ENCODE measurements around the gene TADA3. TPM values are rescaled to one million over a fixed set of nuclear protein-coding genes. Genes with fewer than 3 reads are reported as not detected.

TADA3 gene
- total RNA-seq, 4 donors from 2014 or later, result 53.7 to 504 (median 92.0) TPM

GRCh38 chr3:9837701-9838582 lies 45.7 kb upstream of the TADA3 start:
- no peak for DNase-seq

GRCh38 chr3:9834520-9835380 lies 42.5 kb upstream of the TADA3 start:
- Histone ChIP-seq H3K4me3 (no peak overlapping the region), H3K36me3 (no peaks in the 10 kb centered on the region), H3K27me3 (no peaks in the 10 kb centered on the region), H3K4me1 (no peaks in the 10 kb centered on the region), H3K27ac (no peak overlapping the region), H3K9me3 (no peaks in the 10 kb centered on the region)
- TF ChIP-seq CTCF (IDR thresholded peaks at IDR 0.05) (no peak), POLR2A (IDR thresholded peaks at IDR 0.05) (no peak), POLR2AphosphoS5 (IDR thresholded peaks at IDR 0.05) (no peak), EP300 (IDR thresholded peaks at IDR 0.05; ENCODE audit: low read depth) (no peak)
- intact Hi-C loops (cut with DNase I; ENCODE audit: low total_unique reads), result no loop called here
- in situ Hi-C loops (cut with MboI; ENCODE audit: low pct_ligation_motif_present in 1 of 4, low pct_unique_long_range_greater_than_20kb in 1 of 4, low sequenced_read_pairs in 3 of 4), result no loop called here
- WGBS, 2 donors (ENCODE audit: low coverage in 1 of 2), result 85% methylated on average over 18 of the region's 18 CpGs; no CpG with 5 or more reads in 1 of the 2 donors
- no peak for DNase-seq

More at GRCh38 chr3:9837701-9838582, 45.7 kb upstream of the TADA3 start:
- no peak overlapping the region for H3K27ac ChIP-seq
- H3K4me1 ChIP-seq, result peaks cover 0 to 7% (median 5%) of the 10 kb centered on the region in 4 donors
- intact Hi-C loops (cut with DNase I; ENCODE audit: low total_unique reads), result no loop called here
- no peaks in the 10 kb centered on the region for H3K27me3 ChIP-seq
- H3K4me3 ChIP-seq, result no peak overlapping the region
- TF ChIP-seq POLR2AphosphoS5 (IDR thresholded peaks at IDR 0.05) (no peak), CTCF (IDR thresholded peaks at IDR 0.05) (no peak), POLR2A (IDR thresholded peaks at IDR 0.05) (no peak), EP300 (IDR thresholded peaks at IDR 0.05; ENCODE audit: low read depth) (no peak)
- no peaks in the 10 kb centered on the region for H3K9me3 ChIP-seq
- WGBS, 2 donors (ENCODE audit: low coverage in 1 of 2), result 93% methylated on average over 12 of the region's 12 CpGs; no CpG with 5 or more reads in 1 of the 2 donors
- in situ Hi-C loops (cut with MboI; ENCODE audit: low pct_ligation_motif_present in 1 of 4, low pct_unique_long_range_greater_than_20kb in 1 of 4, low sequenced_read_pairs in 3 of 4), result no loop called here
- H3K36me3 ChIP-seq, result peaks cover 0 to 18% (median 2%) of the 10 kb centered on the region in 4 donors

- no peaks in the 10 kb centered on the region for H3K9me3 ChIP-seq
- intact Hi-C loops (cut with DNase I; ENCODE audit: low total_unique reads), result no loop called here
- H3K36me3 ChIP-seq, result no peaks in the 10 kb centered on the region
- no peak overlapping the region for H3K27ac ChIP-seq
- H3K4me1 ChIP-seq, result no peaks in the 10 kb centered on the region
- TF ChIP-seq CTCF (IDR thresholded peaks at IDR 0.05) (no peak), POLR2AphosphoS5 (IDR thresholded peaks at IDR 0.05) (no peak), POLR2A (IDR thresholded peaks at IDR 0.05) (no peak), EP300 (IDR thresholded peaks at IDR 0.05; ENCODE audit: low read depth) (no peak)
- DNase-seq, result no peak
- in situ Hi-C loops (cut with MboI; ENCODE audit: low pct_ligation_motif_present in 1 of 4, low pct_unique_long_range_greater_than_20kb in 1 of 4, low sequenced_read_pairs in 3 of 4), result no loop called here
- no peak overlapping the region for H3K4me3 ChIP-seq
- 95% methylated on average over 9 of the region's 9 CpGs; no CpG with 5 or more reads in 1 of the 2 donors for WGBS, 2 donors (ENCODE audit: low coverage in 1 of 2)
- no peaks in the 10 kb centered on the region for H3K27me3 ChIP-seq
Observed at GRCh38 chr3:9833078-9833477, 40.8 kb upstream of the TADA3 start.

GRCh38 chr3:9831253-9831652 lies 39.0 kb upstream of the TADA3 start:
- H3K36me3 ChIP-seq, result no peaks in the 10 kb centered on the region
- 100% methylated on average over 1 to 3 of the region's 3 CpGs for WGBS, 2 donors (ENCODE audit: low coverage in 1 of 2)
- intact Hi-C loops (cut with DNase I; ENCODE audit: low total_unique reads) (no loop called here), in situ Hi-C loops (cut with MboI; ENCODE audit: low pct_ligation_motif_present in 1 of 4, low pct_unique_long_range_greater_than_20kb in 1 of 4, low sequenced_read_pairs in 3 of 4) (no loop called here)
- no peak overlapping the region for H3K27ac ChIP-seq
- DNase-seq, result no peak
- TF ChIP-seq POLR2A (IDR thresholded peaks at IDR 0.05) (no peak), POLR2AphosphoS5 (IDR thresholded peaks at IDR 0.05) (no peak), EP300 (IDR thresholded peaks at IDR 0.05; ENCODE audit: low read depth) (no peak), CTCF (IDR thresholded peaks at IDR 0.05) (no peak)
- H3K9me3 ChIP-seq, result no peaks in the 10 kb centered on the region
- no peaks in the 10 kb centered on the region for H3K27me3 ChIP-seq
- H3K4me1 ChIP-seq, result no peaks in the 10 kb centered on the region
- no peak overlapping the region for H3K4me3 ChIP-seq
